ENCODE results near the gene UROC1. TPM values are rescaled to one million over a fixed set of nuclear protein-coding genes. Genes with fewer than 3 reads are reported as not detected.

The UROC1 gene
- total RNA-seq = under 1 TPM in 1 of 2 donors, not detected in 1; 0.06 TPM
- polyA plus RNA-seq (ENCODE audit: insufficient read length in 2 of 2) = under 1 TPM; 0.29 to 0.35 TPM
- long read RNA-seq, donor 1 = 0 reads
- long read RNA-seq, donor 2 = 0 reads
- long read RNA-seq, donor 3 = 0 reads
- long read RNA-seq, donor 4 = 0 reads

GRCh38 chr3:126517291-126517951 lies at the start of gene UROC1:
Gene UROC1, minus strand, starts transcription at chr3:126517773. Its CDS starts 54 bp downstream, at chr3:126517719.
- Histone ChIP-seq H3K4me3 (ENCODE audit: low read depth, low read length) (no peak within 1 kb of the TSS), H3K9me3 (ENCODE audit: control insufficient read depth, insufficient read depth, low read length) (no peaks in the 10 kb centered on the region), H3K36me3 (ENCODE audit: control insufficient read depth, insufficient read depth, low read length) (no peaks in the 10 kb centered on the region), H3K27ac (ENCODE audit: low read depth, low read length) (no peak within 1 kb of the TSS), H3K4me1 (ENCODE audit: control insufficient read depth, insufficient read depth, low read length) (peaks cover 39% of the 10 kb centered on the region), H3K27me3 (ENCODE audit: control insufficient read depth, insufficient read depth, low read length) (no peaks in the 10 kb centered on the region)
- WGBS (ENCODE audit: insufficient coverage) = 90% methylated on average over 16 of the region's 16 CpGs
- no peak for DNase-seq (ENCODE audit: low read depth in 4 of 6, low spot score in 6 of 6)

GRCh38 chr3:126562737-126563276 lies 45.2 kb upstream of the UROC1 start:
- no peaks in the 10 kb centered on the region for H3K36me3 ChIP-seq (ENCODE audit: control insufficient read depth, insufficient read depth, low read length)
- peaks cover 1% of the 10 kb centered on the region for H3K9me3 ChIP-seq (ENCODE audit: control insufficient read depth, insufficient read depth, low read length)
- H3K27me3 ChIP-seq (ENCODE audit: control insufficient read depth, insufficient read depth, low read length) = no peaks in the 10 kb centered on the region
- no peak overlapping the region for H3K27ac ChIP-seq (ENCODE audit: low read depth, low read length)
- no CpG with 5 or more reads among the region's 2 CpGs for WGBS (ENCODE audit: insufficient coverage)
- H3K4me3 ChIP-seq (ENCODE audit: low read depth, low read length) = no peak overlapping the region
- no peaks in the 10 kb centered on the region for H3K4me1 ChIP-seq (ENCODE audit: control insufficient read depth, insufficient read depth, low read length)
- no peak for DNase-seq (ENCODE audit: low read depth in 4 of 6, low spot score in 6 of 6)

GRCh38 chr3:126558336-126559071 lies 40.9 kb upstream of the UROC1 start, which contains the start of gene C3orf22:
Gene C3orf22, minus strand, starts transcription at chr3:126558932. Its CDS starts 5,542 bp downstream, at chr3:126553390.
- DNase-seq (ENCODE audit: low read depth in 4 of 6, low spot score in 6 of 6) = peak in 1 of 6 donors; percentile 13
- WGBS (ENCODE audit: insufficient coverage) = 70% methylated on average over 8 of the region's 9 CpGs
- H3K27me3 ChIP-seq (ENCODE audit: control insufficient read depth, insufficient read depth, low read length) = no peaks in the 10 kb centered on the region

GRCh38 chr3:126557761-126558160 lies 40.2 kb upstream of the UROC1 start:
- 89% methylated on average over 4 of the region's 6 CpGs for WGBS (ENCODE audit: insufficient coverage)
- no peak overlapping the region for H3K27ac ChIP-seq (ENCODE audit: low read depth, low read length)
- peaks cover 6% of the 10 kb centered on the region for H3K4me1 ChIP-seq (ENCODE audit: control insufficient read depth, insufficient read depth, low read length)
- H3K27me3 ChIP-seq (ENCODE audit: control insufficient read depth, insufficient read depth, low read length) = no peaks in the 10 kb centered on the region
- no peaks in the 10 kb centered on the region for H3K36me3 ChIP-seq (ENCODE audit: control insufficient read depth, insufficient read depth, low read length)
- no peak for DNase-seq (ENCODE audit: low read depth in 4 of 6, low spot score in 6 of 6)
- no peak overlapping the region for H3K4me3 ChIP-seq (ENCODE audit: low read depth, low read length)
- peaks cover 1% of the 10 kb centered on the region for H3K9me3 ChIP-seq (ENCODE audit: control insufficient read depth, insufficient read depth, low read length)

More at GRCh38 chr3:126558336-126559071, 40.9 kb upstream of the UROC1 start, which contains the start of gene C3orf22:
- Histone ChIP-seq H3K4me1 (ENCODE audit: control insufficient read depth, insufficient read depth, low read length) (no peaks in the 10 kb centered on the region), H3K27ac (ENCODE audit: low read depth, low read length) (no peak within 1 kb of the TSS), H3K36me3 (ENCODE audit: control insufficient read depth, insufficient read depth, low read length) (no peaks in the 10 kb centered on the region), H3K9me3 (ENCODE audit: control insufficient read depth, insufficient read depth, low read length) (peaks cover 1% of the 10 kb centered on the region), H3K4me3 (ENCODE audit: low read depth, low read length) (no peak within 1 kb of the TSS)

- no peak for DNase-seq (ENCODE audit: low read depth in 4 of 6, low spot score in 6 of 6)
- Histone ChIP-seq H3K27ac (ENCODE audit: low read depth, low read length) (no peak overlapping the region), H3K9me3 (ENCODE audit: control insufficient read depth, insufficient read depth, low read length) (peaks cover under 1% of the 10 kb centered on the region), H3K36me3 (ENCODE audit: control insufficient read depth, insufficient read depth, low read length) (no peaks in the 10 kb centered on the region), H3K4me3 (ENCODE audit: low read depth, low read length) (no peak overlapping the region), H3K4me1 (ENCODE audit: control insufficient read depth, insufficient read depth, low read length) (peaks cover 9% of the 10 kb centered on the region), H3K27me3 (ENCODE audit: control insufficient read depth, insufficient read depth, low read length) (no peaks in the 10 kb centered on the region)
- WGBS (ENCODE audit: insufficient coverage) = 83% methylated on average over 11 of the region's 11 CpGs
These were observed 39.8 kb upstream of the UROC1 start for GRCh38 chr3:126557415-126557745.

GRCh38 chr3:126556637-126557414 lies 39.3 kb upstream of the UROC1 start:
- Histone ChIP-seq H3K27me3 (ENCODE audit: control insufficient read depth, insufficient read depth, low read length) (no peaks in the 10 kb centered on the region), H3K9me3 (ENCODE audit: control insufficient read depth, insufficient read depth, low read length) (no peaks in the 10 kb centered on the region), H3K4me1 (ENCODE audit: control insufficient read depth, insufficient read depth, low read length) (peaks cover 14% of the 10 kb centered on the region), H3K4me3 (ENCODE audit: low read depth, low read length) (no peak overlapping the region), H3K36me3 (ENCODE audit: control insufficient read depth, insufficient read depth, low read length) (no peaks in the 10 kb centered on the region), H3K27ac (ENCODE audit: low read depth, low read length) (no peak overlapping the region)
- 97% methylated on average over 8 of the region's 8 CpGs for WGBS (ENCODE audit: insufficient coverage)
- DNase-seq (ENCODE audit: low read depth in 4 of 6, low spot score in 6 of 6) = no peak

- 79% methylated on average over 8 of the region's 10 CpGs for WGBS (ENCODE audit: insufficient coverage)
- H3K27me3 ChIP-seq (ENCODE audit: control insufficient read depth, insufficient read depth, low read length) = no peaks in the 10 kb centered on the region
- no peaks in the 10 kb centered on the region for H3K36me3 ChIP-seq (ENCODE audit: control insufficient read depth, insufficient read depth, low read length)
- no peaks in the 10 kb centered on the region for H3K9me3 ChIP-seq (ENCODE audit: control insufficient read depth, insufficient read depth, low read length)
- H3K27ac ChIP-seq (ENCODE audit: low read depth, low read length) = no peak overlapping the region
- peaks cover 22% of the 10 kb centered on the region for H3K4me1 ChIP-seq (ENCODE audit: control insufficient read depth, insufficient read depth, low read length)
- no peak for DNase-seq (ENCODE audit: low read depth in 4 of 6, low spot score in 6 of 6)
- no peak overlapping the region for H3K4me3 ChIP-seq (ENCODE audit: low read depth, low read length)
These were observed 38.4 kb upstream of the UROC1 start for GRCh38 chr3:126555795-126556636.

GRCh38 chr3:126554560-126555525 lies 37.3 kb upstream of the UROC1 start:
- DNase-seq (ENCODE audit: low read depth in 4 of 6, low spot score in 6 of 6) = no peak
- Histone ChIP-seq H3K27me3 (ENCODE audit: control insufficient read depth, insufficient read depth, low read length) (no peaks in the 10 kb centered on the region), H3K9me3 (ENCODE audit: control insufficient read depth, insufficient read depth, low read length) (no peaks in the 10 kb centered on the region), H3K27ac (ENCODE audit: low read depth, low read length) (no peak overlapping the region), H3K36me3 (ENCODE audit: control insufficient read depth, insufficient read depth, low read length) (no peaks in the 10 kb centered on the region), H3K4me3 (ENCODE audit: low read depth, low read length) (no peak overlapping the region), H3K4me1 (ENCODE audit: control insufficient read depth, insufficient read depth, low read length) (peaks cover 34% of the 10 kb centered on the region)
- 88% methylated on average over 17 of the region's 19 CpGs for WGBS (ENCODE audit: insufficient coverage)

Measured in spinal cord (tissue), 10 donors.